AG09309 (cell line): ENCODE results near the gene TTC9B.
A peak's percentile ranks its signal among the peaks of the same experiment; 100 is the strongest.

Source experiments
- DNase-seq: peaks from one replicate; pipeline ENCODE4 v3.0.0-alpha.2; 2010; ENCODE audit warnings: low read depth
- H3K4me3 ChIP-seq: 2 replicates; pipeline ENCODE4 v1.5.1; 2011; ENCODE audit warnings: mild to moderate bottlenecking, low read depth, low read length, moderate library complexity; ENCODE audit not compliant: control insufficient read depth
- TF ChIP-seq, protein P1 (sequence below): IDR thresholded peaks from 2 replicates; pipeline ENCODE4 v1.5.1; 2011; ENCODE audit warnings: mild to moderate bottlenecking, low read depth, low read length, inconsistent platforms; ENCODE audit not compliant: insufficient read depth, control insufficient read depth; ENCODE audit errors: missing control alignments

TTC9B gene

DNA sequence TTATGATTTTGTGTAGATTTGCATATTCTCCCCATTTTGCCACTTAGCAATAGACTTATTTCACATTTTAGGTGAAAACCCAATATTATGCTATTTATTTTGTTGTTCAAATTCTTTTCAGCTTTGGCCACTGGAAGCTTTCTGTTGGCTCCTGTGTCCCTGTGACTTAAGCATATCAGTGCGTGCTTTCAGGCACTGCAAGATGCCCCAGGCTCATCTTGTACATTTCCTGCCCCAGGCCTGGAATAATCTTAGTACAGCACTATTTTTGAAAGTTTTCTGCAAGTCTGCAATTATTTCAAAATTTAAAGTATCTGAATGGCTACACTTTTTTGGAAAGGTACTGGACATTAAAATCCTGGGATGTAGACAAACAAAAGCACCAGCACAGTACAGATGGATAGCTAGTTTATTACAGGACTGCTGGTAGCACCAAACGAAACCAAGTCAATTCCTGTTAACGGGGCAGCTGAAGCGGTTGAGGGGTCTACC lies 11.8 kb upstream of the TTC9B start:
- TF ChIP-seq, protein P1, sequence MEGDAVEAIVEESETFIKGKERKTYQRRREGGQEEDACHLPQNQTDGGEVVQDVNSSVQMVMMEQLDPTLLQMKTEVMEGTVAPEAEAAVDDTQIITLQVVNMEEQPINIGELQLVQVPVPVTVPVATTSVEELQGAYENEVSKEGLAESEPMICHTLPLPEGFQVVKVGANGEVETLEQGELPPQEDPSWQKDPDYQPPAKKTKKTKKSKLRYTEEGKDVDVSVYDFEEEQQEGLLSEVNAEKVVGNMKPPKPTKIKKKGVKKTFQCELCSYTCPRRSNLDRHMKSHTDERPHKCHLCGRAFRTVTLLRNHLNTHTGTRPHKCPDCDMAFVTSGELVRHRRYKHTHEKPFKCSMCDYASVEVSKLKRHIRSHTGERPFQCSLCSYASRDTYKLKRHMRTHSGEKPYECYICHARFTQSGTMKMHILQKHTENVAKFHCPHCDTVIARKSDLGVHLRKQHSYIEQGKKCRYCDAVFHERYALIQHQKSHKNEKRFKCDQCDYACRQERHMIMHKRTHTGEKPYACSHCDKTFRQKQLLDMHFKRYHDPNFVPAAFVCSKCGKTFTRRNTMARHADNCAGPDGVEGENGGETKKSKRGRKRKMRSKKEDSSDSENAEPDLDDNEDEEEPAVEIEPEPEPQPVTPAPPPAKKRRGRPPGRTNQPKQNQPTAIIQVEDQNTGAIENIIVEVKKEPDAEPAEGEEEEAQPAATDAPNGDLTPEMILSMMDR: no peak
- H3K4me3 ChIP-seq: no peak overlapping the region
- no peak for DNase-seq

DNA sequence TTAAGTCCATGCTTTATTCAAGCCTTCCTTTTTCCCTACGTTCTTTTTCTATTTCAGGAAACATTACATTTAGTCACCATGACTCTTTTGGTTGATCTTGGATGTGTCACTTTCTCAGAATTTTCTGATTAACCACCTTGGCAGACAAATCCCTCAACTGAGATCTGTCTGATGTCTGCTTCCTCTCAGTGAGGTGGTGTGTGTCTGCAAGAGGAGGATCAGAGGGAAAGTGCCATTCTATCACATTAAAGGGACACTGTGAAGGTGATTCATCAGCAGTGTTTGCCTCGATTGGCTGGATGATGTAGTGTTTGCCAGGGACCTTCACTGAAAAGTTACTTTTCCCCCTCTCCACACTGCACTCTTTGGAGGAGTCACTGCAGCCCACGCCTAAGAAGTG lies 11.3 kb upstream of the TTC9B start:
- no peak overlapping the region for H3K4me3 ChIP-seq
- no peak for DNase-seq
- TF ChIP-seq, protein P1: no peak

DNA sequence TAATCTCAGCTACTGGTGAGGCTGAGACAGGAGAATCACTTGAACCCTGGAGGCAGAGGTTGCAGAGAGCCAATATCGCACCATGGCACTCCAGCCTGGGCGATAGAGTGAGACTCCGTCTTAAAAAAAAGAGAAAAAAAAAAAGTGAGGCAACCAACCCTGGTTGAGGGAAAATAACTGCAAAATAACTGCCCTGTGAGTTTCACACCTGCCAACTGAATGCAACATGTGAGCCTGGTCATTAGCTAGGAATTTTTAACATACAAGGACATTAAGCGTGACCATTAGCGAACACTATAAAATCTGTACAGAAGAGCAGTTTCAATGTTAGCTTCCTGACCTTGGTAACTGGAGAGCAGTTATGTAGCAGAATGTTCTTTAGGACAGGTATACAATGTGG lies 10.7 kb upstream of the TTC9B start:
- DNase-seq: no peak
- H3K4me3 ChIP-seq: no peak overlapping the region
- TF ChIP-seq, protein P1: no peak

DNA sequence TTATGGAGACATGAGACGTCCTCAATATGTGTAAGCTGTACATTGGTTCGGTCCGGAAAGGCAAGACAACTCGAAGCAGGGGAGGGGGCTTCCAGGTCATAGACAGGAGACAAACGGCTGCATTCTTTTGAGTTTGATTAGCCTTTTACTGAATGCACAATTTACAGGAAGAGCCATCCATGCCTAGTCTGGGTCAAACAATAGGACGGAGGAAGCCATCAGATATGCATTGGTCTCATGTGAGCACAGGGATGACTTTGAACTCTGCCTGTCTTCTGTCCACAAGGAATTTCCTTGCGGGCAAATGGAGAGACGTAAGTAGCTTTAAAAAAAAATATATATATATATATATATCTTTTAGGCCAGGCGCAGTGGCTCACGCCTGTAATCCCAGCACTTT lies 10.2 kb upstream of the TTC9B start:
- DNase-seq: no peak
- TF ChIP-seq, protein P1: no peak
- H3K4me3 ChIP-seq: no peak overlapping the region

DNA sequence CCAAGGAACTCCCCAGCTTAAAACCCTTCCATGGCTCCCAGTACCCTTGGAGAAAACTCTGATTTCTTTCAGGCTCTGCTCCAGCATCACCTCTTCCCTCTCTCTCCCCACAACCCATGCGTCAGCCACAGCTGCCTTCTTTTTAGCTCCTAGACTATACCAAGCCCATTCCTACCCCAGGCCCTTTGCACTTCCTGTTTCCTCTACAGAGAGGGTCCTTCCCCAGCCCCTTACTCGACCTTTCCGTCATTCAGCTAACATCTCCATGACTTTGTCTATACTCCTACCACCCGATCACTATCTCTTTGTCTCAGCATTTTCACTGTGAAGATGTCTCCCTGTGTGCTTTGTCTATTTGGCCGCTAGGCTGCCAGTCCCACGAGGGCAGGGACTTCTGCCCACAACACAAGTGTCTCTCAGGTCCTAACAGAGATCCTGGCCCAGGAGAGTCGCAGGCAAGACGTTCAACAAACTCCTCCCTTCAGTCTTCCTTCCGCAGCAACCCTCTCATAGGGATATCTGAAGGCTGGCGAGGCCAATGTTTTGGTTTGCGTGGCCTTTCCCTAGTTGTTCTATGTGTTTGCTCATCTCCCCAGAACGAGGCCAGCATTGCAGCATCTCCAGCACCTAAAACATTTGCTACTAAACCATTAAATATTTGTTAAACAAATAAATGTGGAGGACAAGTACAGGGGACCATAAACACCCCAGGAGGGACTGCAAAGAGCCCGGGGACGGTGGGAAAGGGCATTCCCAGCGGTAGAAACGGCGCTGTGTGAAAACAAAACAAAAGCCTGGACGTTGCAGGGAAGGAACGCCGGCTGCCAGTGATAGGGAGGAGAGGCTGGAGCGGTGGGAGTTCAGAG lies 7.5 kb upstream of the TTC9B start:
- TF ChIP-seq, protein P1: peak; percentile 10
- DNase-seq: no peak
- peak overlapping the region; percentile 33 for H3K4me3 ChIP-seq

- DNase-seq: no peak
- no peak overlapping the region for H3K4me3 ChIP-seq
- TF ChIP-seq, protein P1: no peak
These were observed 6.4 kb upstream of the TTC9B start for GRCh38 chr19:40224342-40225150.
